COR-L47 (cell line): ENCODE measurements around the gene EPHA5.

Source experiments
- DNase-seq: peaks from one replicate; lab custom pipeline; 2025; lab: John Stamatoyannopoulos, UW

The EPHA5 gene

GRCh38 chr4:65670331-65671031 lies at the start of gene EPHA5:
Gene EPHA5, minus strand, starts transcription at chr4:65670489. Its CDS starts 747 bp downstream, at chr4:65669742.
- peak; percentile 84 for DNase-seq

GRCh38 chr4:65719635-65720034 lies 49.3 kb upstream of the EPHA5 start:
- no peak for DNase-seq

GRCh38 chr4:65698631-65699030 lies 28.3 kb upstream of the EPHA5 start:
- DNase-seq = no peak

- DNase-seq = no peak
Measured at GRCh38 chr4:65696436-65696835, 26.1 kb upstream of the EPHA5 start.

- DNase-seq = no peak
Measured at GRCh38 chr4:65671372-65671771, 1.1 kb upstream of the EPHA5 start.

- DNase-seq = no peak
Measured at GRCh38 chr4:65670020-65670330, 314 bp downstream of the EPHA5 start.

GRCh38 chr4:65669111-65670019 lies 924 bp downstream of the EPHA5 start:
- no peak for DNase-seq

- no peak for DNase-seq
Measured at GRCh38 chr4:65668201-65669089, 1.8 kb downstream of the EPHA5 start.

GRCh38 chr4:65667506-65668041 lies 2.7 kb downstream of the EPHA5 start:
- DNase-seq = no peak

GRCh38 chr4:65665771-65666523 lies 4.3 kb downstream of the EPHA5 start:
- peak; percentile 95 for DNase-seq

GRCh38 chr4:65661471-65661870 lies 8.8 kb downstream of the EPHA5 start:
- DNase-seq = peak; percentile 96

- no peak for DNase-seq
Measured at GRCh38 chr4:65658117-65658516, 12.2 kb downstream of the EPHA5 start.

- DNase-seq = no peak
Measured at GRCh38 chr4:65656008-65656407, 14.3 kb downstream of the EPHA5 start.

- DNase-seq = no peak
Measured at GRCh38 chr4:65654976-65655375, 15.3 kb downstream of the EPHA5 start.

GRCh38 chr4:65653740-65654361 lies 16.4 kb downstream of the EPHA5 start:
- no peak for DNase-seq

GRCh38 chr4:65651751-65652150 lies 18.5 kb downstream of the EPHA5 start:
- DNase-seq = no peak

GRCh38 chr4:65651031-65651430 lies 19.3 kb downstream of the EPHA5 start:
- no peak for DNase-seq

GRCh38 chr4:65646136-65646535 lies 24.2 kb downstream of the EPHA5 start:
- no peak for DNase-seq

GRCh38 chr4:65645185-65645584 lies 25.1 kb downstream of the EPHA5 start:
- no peak for DNase-seq

- DNase-seq = no peak
Measured at GRCh38 chr4:65635051-65635821, 35.1 kb downstream of the EPHA5 start.
